Measurements from ENCODE around the gene RNF150.

- TF ChIP-seq CTCF (IDR thresholded peaks at IDR 0.05): no peak
- no peak for TF ChIP-seq POLR2A (IDR thresholded peaks at IDR 0.05)
- TF ChIP-seq POLR2AphosphoS5 (IDR thresholded peaks at IDR 0.05; ENCODE audit: insufficient read depth in 1 of 2, low read depth in 1 of 2): no peak
Measured at GRCh38 chr4:140874056-140874455, 259.2 kb downstream of the RNF150 start.

Measured in vagina (tissue), 2 donors.